ENCODE results near the gene BCL2L11. TPM values are rescaled to one million over a fixed set of nuclear protein-coding genes. Genes with fewer than 3 reads are reported as not detected.

The BCL2L11 gene
- polyA plus RNA-seq, 1 experiment = 4.2 TPM

DNA sequence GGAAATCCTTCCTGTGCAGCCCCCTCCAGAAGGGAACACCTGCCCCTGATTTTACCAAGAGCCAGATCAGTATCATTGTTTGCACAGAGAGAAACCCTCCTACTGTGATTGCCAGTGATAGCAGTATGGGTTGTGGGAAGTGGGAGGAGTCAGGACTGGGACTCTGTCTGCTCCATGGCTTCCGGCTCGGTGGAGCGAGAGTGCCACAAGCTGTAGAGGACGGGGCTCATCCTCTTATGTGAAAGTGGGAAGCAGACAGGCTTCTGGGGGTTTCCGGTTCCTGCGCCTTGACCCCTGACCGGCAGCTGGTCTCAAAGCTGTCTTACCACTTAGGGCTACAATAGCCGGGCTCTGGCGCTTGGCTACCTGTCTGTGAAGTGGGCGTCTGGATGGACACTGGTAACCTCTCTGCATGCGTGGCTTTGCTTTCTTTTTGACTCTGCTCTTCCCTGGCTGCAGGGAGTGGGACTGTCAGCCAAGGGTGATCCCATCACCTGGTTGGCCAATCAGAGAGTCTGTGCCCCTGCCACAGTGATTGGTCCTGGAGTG is 79.7 kb downstream of the BCL2L11 start:
- ChIA-PET CTCF (no interaction called here), POLR2A (no interaction called here)
- Histone ChIP-seq H3K27me3 (ENCODE audit: control insufficient read depth, insufficient read depth, low read length) (no peaks in the 10 kb centered on the region), H3K4me3 (ENCODE audit: low read depth, low read length) (no peak overlapping the region), H3K27ac (ENCODE audit: low read depth, low read length) (no peak overlapping the region), H3K9me3 (ENCODE audit: control insufficient read depth, insufficient read depth, low read length) (peaks cover 3% of the 10 kb centered on the region; the same call in 1 of the 2 replicates)
- DNase-seq (ENCODE audit: low read depth, low spot score) = no peak
- TF ChIP-seq, protein P1, sequence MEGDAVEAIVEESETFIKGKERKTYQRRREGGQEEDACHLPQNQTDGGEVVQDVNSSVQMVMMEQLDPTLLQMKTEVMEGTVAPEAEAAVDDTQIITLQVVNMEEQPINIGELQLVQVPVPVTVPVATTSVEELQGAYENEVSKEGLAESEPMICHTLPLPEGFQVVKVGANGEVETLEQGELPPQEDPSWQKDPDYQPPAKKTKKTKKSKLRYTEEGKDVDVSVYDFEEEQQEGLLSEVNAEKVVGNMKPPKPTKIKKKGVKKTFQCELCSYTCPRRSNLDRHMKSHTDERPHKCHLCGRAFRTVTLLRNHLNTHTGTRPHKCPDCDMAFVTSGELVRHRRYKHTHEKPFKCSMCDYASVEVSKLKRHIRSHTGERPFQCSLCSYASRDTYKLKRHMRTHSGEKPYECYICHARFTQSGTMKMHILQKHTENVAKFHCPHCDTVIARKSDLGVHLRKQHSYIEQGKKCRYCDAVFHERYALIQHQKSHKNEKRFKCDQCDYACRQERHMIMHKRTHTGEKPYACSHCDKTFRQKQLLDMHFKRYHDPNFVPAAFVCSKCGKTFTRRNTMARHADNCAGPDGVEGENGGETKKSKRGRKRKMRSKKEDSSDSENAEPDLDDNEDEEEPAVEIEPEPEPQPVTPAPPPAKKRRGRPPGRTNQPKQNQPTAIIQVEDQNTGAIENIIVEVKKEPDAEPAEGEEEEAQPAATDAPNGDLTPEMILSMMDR (IDR thresholded peaks at IDR 0.05; ENCODE audit: low read depth, low read length) = no peak

DNA sequence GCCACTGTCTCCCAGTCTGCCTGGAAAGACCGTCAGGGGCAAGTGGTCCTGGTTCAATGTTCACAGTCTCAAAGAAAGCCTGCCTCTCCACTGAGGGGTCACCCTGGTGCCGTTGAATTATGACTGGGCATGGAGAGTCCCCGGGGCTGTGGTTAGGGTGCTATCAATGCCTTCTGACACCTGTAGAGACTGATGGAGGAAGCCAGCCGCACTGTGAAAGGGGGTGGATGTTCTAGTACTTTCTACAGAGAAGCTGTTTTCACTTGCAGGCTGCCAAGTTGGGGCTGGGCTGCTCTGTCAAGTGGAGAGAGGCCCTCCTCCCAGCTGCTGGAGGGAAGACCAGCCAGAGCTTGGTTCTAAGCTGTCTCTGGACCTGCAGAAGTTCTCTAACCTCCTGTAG is 80.5 kb downstream of the BCL2L11 start:
- H3K27me3 ChIP-seq (ENCODE audit: control insufficient read depth, insufficient read depth, low read length) = no peaks in the 10 kb centered on the region
- no peak overlapping the region for H3K27ac ChIP-seq (ENCODE audit: low read depth, low read length)
- TF ChIP-seq, protein P1 (IDR thresholded peaks at IDR 0.05; ENCODE audit: low read depth, low read length) = no peak
- H3K4me3 ChIP-seq (ENCODE audit: low read depth, low read length) = no peak overlapping the region
- CTCF ChIA-PET = no interaction called here
- DNase-seq (ENCODE audit: low read depth, low spot score) = no peak
- POLR2A ChIA-PET = no interaction called here
- H3K9me3 ChIP-seq (ENCODE audit: control insufficient read depth, insufficient read depth, low read length) = peaks cover 3% of the 10 kb centered on the region; the same call in 1 of the 2 replicates

DNA sequence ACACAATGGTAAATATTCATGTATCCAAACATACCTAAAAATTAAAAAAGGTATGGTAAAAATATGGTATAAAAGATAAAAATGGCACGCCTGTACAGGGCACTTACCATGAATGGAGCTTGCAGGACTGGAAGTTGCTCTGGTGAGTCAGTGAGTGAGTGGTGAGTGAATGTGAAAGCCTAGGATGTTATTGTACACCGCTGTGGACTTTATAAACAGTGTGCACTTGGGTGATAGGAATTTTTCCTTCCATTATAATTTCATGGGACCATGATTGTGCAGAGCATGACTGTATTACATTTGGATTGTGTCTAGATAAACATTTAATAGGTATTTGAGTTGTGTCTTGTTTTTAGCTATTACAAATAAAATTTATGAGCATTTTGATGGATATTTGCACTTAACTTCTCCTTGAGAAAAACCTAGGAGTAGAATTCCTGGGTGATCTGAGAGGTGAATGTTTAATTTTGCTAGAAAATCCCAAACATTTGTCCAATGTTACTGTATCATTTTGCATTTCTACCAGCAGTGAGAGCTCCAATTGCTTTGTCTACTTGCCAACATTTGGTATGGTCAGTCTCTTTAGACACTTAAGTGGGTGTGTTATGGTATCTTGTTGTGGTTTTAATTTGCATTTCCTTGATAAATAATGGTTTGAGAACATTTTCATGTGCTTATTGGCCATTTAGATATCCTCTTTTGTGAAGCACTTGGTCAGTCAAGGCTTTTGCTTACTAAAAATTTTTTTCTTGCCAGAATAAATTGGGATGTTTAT is 81.7 kb downstream of the BCL2L11 start:
- H3K27me3 ChIP-seq (ENCODE audit: control insufficient read depth, insufficient read depth, low read length) = no peaks in the 10 kb centered on the region
- ChIA-PET POLR2A (interaction anchor here (0.6 kb wide), 1 partner anchor 39 kb away, joined by 8 read pairs; no protein-coding TSS in a partner anchor), CTCF (interaction anchor here (1.4 kb wide), 1 partner anchor 8 kb away, joined by 6 read pairs; no protein-coding TSS in a partner anchor)
- H3K27ac ChIP-seq (ENCODE audit: low read depth, low read length) = no peak overlapping the region
- H3K4me3 ChIP-seq (ENCODE audit: low read depth, low read length) = no peak overlapping the region
- TF ChIP-seq, protein P1 (IDR thresholded peaks at IDR 0.05; ENCODE audit: low read depth, low read length) = peak; percentile 17; the same call in 1 of the 2 replicates
- peak; percentile 57 for DNase-seq (ENCODE audit: low read depth, low spot score)
- peaks cover 3% of the 10 kb centered on the region; the same call in 1 of the 2 replicates for H3K9me3 ChIP-seq (ENCODE audit: control insufficient read depth, insufficient read depth, low read length)

DNA sequence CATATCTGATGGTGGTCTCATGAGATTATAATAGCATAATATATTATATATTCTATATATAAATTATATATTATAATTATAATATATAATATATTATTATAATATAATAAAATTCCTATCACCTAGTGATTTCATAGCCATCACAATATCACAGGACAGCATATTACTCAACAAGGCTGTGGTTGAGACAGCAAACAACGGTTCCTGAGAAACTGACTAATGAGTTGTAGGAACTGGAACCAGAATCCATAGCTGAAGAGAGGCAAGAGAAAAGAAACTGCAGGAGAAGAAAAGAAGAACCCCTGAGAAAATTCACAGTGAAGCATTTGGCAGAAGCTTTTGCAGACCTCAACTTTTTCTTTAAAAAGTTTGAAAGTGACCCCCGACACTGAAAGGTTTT is 84.0 kb downstream of the BCL2L11 start:
- POLR2A ChIA-PET = no interaction called here
- Histone ChIP-seq H3K4me3 (ENCODE audit: low read depth, low read length) (no peak overlapping the region), H3K27me3 (ENCODE audit: control insufficient read depth, insufficient read depth, low read length) (no peaks in the 10 kb centered on the region), H3K9me3 (ENCODE audit: control insufficient read depth, insufficient read depth, low read length) (no peaks in the 10 kb centered on the region), H3K27ac (ENCODE audit: low read depth, low read length) (no peak overlapping the region)
- DNase-seq (ENCODE audit: low read depth, low spot score) = no peak
- TF ChIP-seq, protein P1 (IDR thresholded peaks at IDR 0.05; ENCODE audit: low read depth, low read length) = no peak
- CTCF ChIA-PET = interaction anchor here (1.3 kb wide), 1 partner anchor 87 kb away, joined by 3 read pairs; no protein-coding TSS in a partner anchor

DNA sequence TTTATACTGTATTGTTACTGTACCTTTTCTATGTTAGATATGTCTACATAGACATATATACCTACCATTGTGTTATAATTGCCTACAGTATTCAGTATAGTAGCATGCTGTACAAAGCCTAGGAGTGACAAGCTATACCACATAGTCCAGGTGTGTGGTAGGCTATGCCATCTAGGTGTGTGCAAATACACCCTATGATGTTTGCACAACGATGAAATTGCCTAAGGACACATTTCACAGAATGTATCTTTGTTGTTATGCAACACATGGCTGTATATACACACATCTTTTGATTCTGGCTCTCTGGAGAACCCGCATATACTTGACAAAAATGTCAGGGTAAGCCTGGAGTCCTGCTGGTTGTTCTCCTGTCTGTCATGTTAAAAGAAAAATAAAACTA is 85.1 kb downstream of the BCL2L11 start:
- no peaks in the 10 kb centered on the region for H3K9me3 ChIP-seq (ENCODE audit: control insufficient read depth, insufficient read depth, low read length)
- H3K27ac ChIP-seq (ENCODE audit: low read depth, low read length) = no peak overlapping the region
- H3K4me3 ChIP-seq (ENCODE audit: low read depth, low read length) = no peak overlapping the region
- DNase-seq (ENCODE audit: low read depth, low spot score) = no peak
- no peaks in the 10 kb centered on the region for H3K27me3 ChIP-seq (ENCODE audit: control insufficient read depth, insufficient read depth, low read length)
- CTCF ChIA-PET = interaction anchor here (1.3 kb wide), 1 partner anchor 88 kb away, joined by 3 read pairs; no protein-coding TSS in a partner anchor
- TF ChIP-seq, protein P1 (IDR thresholded peaks at IDR 0.05; ENCODE audit: low read depth, low read length) = no peak
- POLR2A ChIA-PET = no interaction called here
